OCI-LY1 (cell line): Measurements from ENCODE around the gene TGM1.
A peak's percentile ranks its signal among the peaks of the same experiment; 100 is the strongest.

ENCODE experiments used
- H2AFZ ChIP-seq: fragments of 200-600 bp; sonication (generic), shearing (Covaris generic); 2 replicates; pipeline ENCODE4 v1.6.0; 2014; ENCODE audit warnings: antibody characterized with exemption, mild to moderate bottlenecking, low read length
- H3F3A ChIP-seq: fragments of 200-600 bp; sonication (generic), shearing (Covaris generic); 2 replicates; pipeline ENCODE4 v1.6.0; 2014; ENCODE audit warnings: mild to moderate bottlenecking, antibody characterized with exemption, low read length, moderate library complexity; ENCODE audit not compliant: insufficient read depth
- H3K27ac ChIP-seq: fragments of 200-600 bp; sonication (generic); 2 replicates; pipeline ENCODE4 v1.5.1; 2014; ENCODE audit warnings: low read length, mixed run types, mild to moderate bottlenecking, low read depth; ENCODE audit not compliant: poor library complexity, severe bottlenecking
- H3K27me3 ChIP-seq: fragments of 200-600 bp; sonication (generic); 2 replicates; pipeline ENCODE4 v1.6.0; 2014; ENCODE audit warnings: antibody characterized with exemption, mild to moderate bottlenecking, low read length, moderate library complexity; ENCODE audit not compliant: insufficient read depth
- H3K36me3 ChIP-seq: fragments of 200-600 bp; sonication (generic); 2 replicates; pipeline ENCODE4 v1.6.1; 2014; ENCODE audit warnings: mild to moderate bottlenecking, antibody characterized with exemption, low read length, moderate library complexity, mixed read lengths; ENCODE audit not compliant: insufficient read depth
- H3K4me1 ChIP-seq: fragments of 200-600 bp; sonication (generic); 2 replicates; pipeline ENCODE4 v1.5.1; 2014; ENCODE audit warnings: mild to moderate bottlenecking, low read length, moderate library complexity; ENCODE audit not compliant: insufficient read depth, severe bottlenecking
- H3K4me2 ChIP-seq: fragments of 200-600 bp; sonication (generic), shearing (Covaris generic); 2 replicates; pipeline ENCODE4 v1.6.1; 2014; ENCODE audit warnings: low read length
- H3K4me3 ChIP-seq: fragments of 200-600 bp; sonication (generic); 2 replicates; pipeline ENCODE4 v1.5.1; 2014; ENCODE audit warnings: low read length, low read depth, mild to moderate bottlenecking, mixed read lengths; ENCODE audit not compliant: poor library complexity, severe bottlenecking
- H3K79me2 ChIP-seq: fragments of 200-600 bp; shearing (Covaris generic); 2 replicates; pipeline ENCODE4 v1.6.1; 2016; ENCODE audit warnings: mixed run types, low read length, mixed read lengths; ENCODE audit not compliant: insufficient read depth
- H3K9ac ChIP-seq: fragments of 200-600 bp; sonication (generic), shearing (Covaris generic); 2 replicates; pipeline ENCODE4 v1.6.1; 2014; ENCODE audit warnings: mild to moderate bottlenecking, low read length, mixed read lengths
- H3K9me2 ChIP-seq: fragments of 200-600 bp; sonication (generic), shearing (Covaris generic); 2 replicates; pipeline ENCODE4 v1.6.1; 2014; ENCODE audit warnings: low read depth, mild to moderate bottlenecking, low read length, mixed read lengths
- H3K9me3 ChIP-seq: fragments of 200-600 bp; shearing (Covaris generic); 2 replicates; pipeline ENCODE4 v1.6.1; 2014; ENCODE audit warnings: low read length, mixed read lengths
- H4K20me1 ChIP-seq: fragments of 200-600 bp; sonication (generic), shearing (Covaris generic); 2 replicates; pipeline ENCODE4 v1.6.0; 2016; ENCODE audit warnings: mild to moderate bottlenecking, low read length; ENCODE audit not compliant: insufficient read depth
- CTCF ChIP-seq: fragments of 200-600 bp; sonication (generic), shearing (Covaris generic); IDR thresholded peaks from 2 replicates; pipeline ENCODE4 v1.5.1; 2017; ENCODE audit warnings: mild to moderate bottlenecking, antibody characterized with exemption, low read length, moderate library complexity, mixed read lengths
- EZH2 ChIP-seq: fragments of 200-600 bp; sonication (generic), shearing (Covaris generic); IDR thresholded peaks from 2 replicates; pipeline ENCODE4 v1.8.0; 2017; ENCODE audit warnings: borderline replicate concordance, mixed run types, mild to moderate bottlenecking, antibody characterized with exemption, low read length, moderate library complexity, mixed read lengths

Gene TGM1

GRCh38 chr14:24241829-24242443 lies 21.0 kb downstream of the TGM1 start:
- no peaks in the 10 kb centered on the region for H3K9me3 ChIP-seq
- peaks cover 44% of the 10 kb centered on the region for H3K36me3 ChIP-seq
- no peaks in the 10 kb centered on the region for H3K27me3 ChIP-seq
- peaks cover 26% of the 10 kb centered on the region for H3K4me1 ChIP-seq
- peak overlapping the region; percentile 68 for H3K9ac ChIP-seq
- no peaks in the 10 kb centered on the region for H3K9me2 ChIP-seq
- peak overlapping the region; percentile 65 for H3K4me2 ChIP-seq
- H2AFZ ChIP-seq, result no peak overlapping the region
- peak overlapping the region; percentile 86 for H3K27ac ChIP-seq
- no peaks in the 10 kb centered on the region for H3F3A ChIP-seq
- H4K20me1 ChIP-seq, result no peaks in the 10 kb centered on the region
- H3K79me2 ChIP-seq, result no peaks in the 10 kb centered on the region
- TF ChIP-seq CTCF (peak; percentile 11; the same call in 1 of the 2 replicates), EZH2 (no peak)
- peak overlapping the region; percentile 71 for H3K4me3 ChIP-seq

- TF ChIP-seq CTCF (no peak), EZH2 (no peak)
These were observed 22.7 kb downstream of the TGM1 start for GRCh38 chr14:24240110-24240918.

GRCh38 chr14:24238527-24239037 lies 24.4 kb downstream of the TGM1 start:
- Histone ChIP-seq H2AFZ (no peak overlapping the region), H3K36me3 (peaks cover 70% of the 10 kb centered on the region), H4K20me1 (no peaks in the 10 kb centered on the region), H3K4me3 (no peak overlapping the region), H3F3A (0 out of 2 replicates have a peak, but pooled peaks cover 3% of the 10 kb centered on the region), H3K4me2 (no peak overlapping the region), H3K27me3 (no peaks in the 10 kb centered on the region), H3K79me2 (no peaks in the 10 kb centered on the region), H3K9me3 (no peaks in the 10 kb centered on the region), H3K9ac (no peak overlapping the region), H3K27ac (no peak overlapping the region), H3K9me2 (no peaks in the 10 kb centered on the region), H3K4me1 (peaks cover 34% of the 10 kb centered on the region)
- TF ChIP-seq EZH2 (no peak), CTCF (no peak)

More at GRCh38 chr14:24240110-24240918, 22.7 kb downstream of the TGM1 start:
- peaks cover 22% of the 10 kb centered on the region for H3K4me1 ChIP-seq
- no peak overlapping the region for H3K4me3 ChIP-seq
- peaks cover 59% of the 10 kb centered on the region for H3K36me3 ChIP-seq
- H3K9me3 ChIP-seq, result no peaks in the 10 kb centered on the region
- H3K27me3 ChIP-seq, result no peaks in the 10 kb centered on the region
- no peaks in the 10 kb centered on the region for H3K79me2 ChIP-seq
- H3F3A ChIP-seq, result no peaks in the 10 kb centered on the region
- no peak overlapping the region for H2AFZ ChIP-seq
- H3K9ac ChIP-seq, result no peak overlapping the region
- peak overlapping the region; percentile 65; the same call in 1 of the 2 replicates for H3K4me2 ChIP-seq
- H3K9me2 ChIP-seq, result no peaks in the 10 kb centered on the region
- H4K20me1 ChIP-seq, result no peaks in the 10 kb centered on the region
- H3K27ac ChIP-seq, result no peak overlapping the region
